ENCODE results near the gene ELOB. TPM values are rescaled to one million over a fixed set of nuclear protein-coding genes. Genes with fewer than 3 reads are reported as not detected.

ELOB gene
- total RNA-seq, 3 donors from 2014 or later = 223 to 320 (median 298) TPM

- Mint-ChIP-seq H3K9me3 (no peaks in the 10 kb centered on the region), H3K36me3 (ENCODE audit: insufficient read depth) (no peaks in the 10 kb centered on the region), H3K27me3 (ENCODE audit: low read depth) (peaks cover 2% of the 10 kb centered on the region), H3K4me1 (ENCODE audit: low read depth) (no peaks in the 10 kb centered on the region), H3K4me3 (no peak overlapping the region)
- ATAC-seq (no peak), DNase-seq (no peak)
Measured at GRCh38 chr16:2743007-2743810, 33.9 kb downstream of the ELOB start.

- Mint-ChIP-seq H3K27me3 (ENCODE audit: low read depth) (peaks cover 2% of the 10 kb centered on the region), H3K9me3 (no peaks in the 10 kb centered on the region), H3K36me3 (ENCODE audit: insufficient read depth) (no peaks in the 10 kb centered on the region), H3K4me1 (ENCODE audit: low read depth) (no peaks in the 10 kb centered on the region), H3K4me3 (no peak overlapping the region)
- DNase-seq (no peak), ATAC-seq (no peak)
Measured at GRCh38 chr16:2742323-2743006, 34.6 kb downstream of the ELOB start.

- ATAC-seq (no peak), DNase-seq (no peak)
- Mint-ChIP-seq H3K36me3 (ENCODE audit: insufficient read depth) (no peaks in the 10 kb centered on the region), H3K9me3 (no peaks in the 10 kb centered on the region), H3K4me3 (no peak overlapping the region), H3K27me3 (ENCODE audit: low read depth) (peaks cover 3% of the 10 kb centered on the region), H3K4me1 (ENCODE audit: low read depth) (no peaks in the 10 kb centered on the region)
Measured at GRCh38 chr16:2741168-2741567, 35.9 kb downstream of the ELOB start.

- Mint-ChIP-seq H3K4me1 (ENCODE audit: low read depth) (no peaks in the 10 kb centered on the region), H3K27me3 (ENCODE audit: low read depth) (peaks cover 3% of the 10 kb centered on the region), H3K9me3 (no peaks in the 10 kb centered on the region), H3K4me3 (no peak overlapping the region), H3K36me3 (ENCODE audit: insufficient read depth) (no peaks in the 10 kb centered on the region)
- no peak for ATAC-seq
- no peak for DNase-seq
Measured at GRCh38 chr16:2740476-2740875, 36.6 kb downstream of the ELOB start.

GRCh38 chr16:2739625-2740430 lies 37.3 kb downstream of the ELOB start:
- Mint-ChIP-seq H3K27me3 (ENCODE audit: low read depth) (peaks cover 3% of the 10 kb centered on the region), H3K4me1 (ENCODE audit: low read depth) (no peaks in the 10 kb centered on the region), H3K9me3 (no peaks in the 10 kb centered on the region), H3K4me3 (no peak overlapping the region), H3K36me3 (ENCODE audit: insufficient read depth) (no peaks in the 10 kb centered on the region)
- DNase-seq (no peak), ATAC-seq (no peak)

- Mint-ChIP-seq H3K27me3 (ENCODE audit: low read depth) (peaks cover 3% of the 10 kb centered on the region), H3K36me3 (ENCODE audit: insufficient read depth) (no peaks in the 10 kb centered on the region), H3K9me3 (no peaks in the 10 kb centered on the region), H3K4me3 (no peak overlapping the region), H3K4me1 (ENCODE audit: low read depth) (no peaks in the 10 kb centered on the region)
- DNase-seq = no peak
- ATAC-seq = no peak
Measured at GRCh38 chr16:2738615-2739014, 38.5 kb downstream of the ELOB start.

GRCh38 chr16:2737895-2738418 lies 39.1 kb downstream of the ELOB start:
- no peak for DNase-seq
- Mint-ChIP-seq H3K4me3 (no peak overlapping the region), H3K36me3 (ENCODE audit: insufficient read depth) (no peaks in the 10 kb centered on the region), H3K9me3 (no peaks in the 10 kb centered on the region), H3K4me1 (ENCODE audit: low read depth) (no peaks in the 10 kb centered on the region), H3K27me3 (ENCODE audit: low read depth) (peaks cover 3% of the 10 kb centered on the region)
- no peak for ATAC-seq

- ATAC-seq (no peak), DNase-seq (no peak)
- Mint-ChIP-seq H3K9me3 (no peaks in the 10 kb centered on the region), H3K36me3 (ENCODE audit: insufficient read depth) (no peaks in the 10 kb centered on the region), H3K4me1 (ENCODE audit: low read depth) (no peaks in the 10 kb centered on the region), H3K27me3 (ENCODE audit: low read depth) (peaks cover 3% of the 10 kb centered on the region), H3K4me3 (no peak overlapping the region)
Measured at GRCh38 chr16:2737238-2737605, 39.9 kb downstream of the ELOB start.

GRCh38 chr16:2736476-2737237 lies 40.4 kb downstream of the ELOB start:
- Mint-ChIP-seq H3K4me3 (no peak overlapping the region), H3K36me3 (ENCODE audit: insufficient read depth) (no peaks in the 10 kb centered on the region), H3K4me1 (ENCODE audit: low read depth) (no peaks in the 10 kb centered on the region), H3K9me3 (no peaks in the 10 kb centered on the region), H3K27me3 (ENCODE audit: low read depth) (peaks cover 3% of the 10 kb centered on the region)
- DNase-seq (no peak), ATAC-seq (no peak)

GRCh38 chr16:2734844-2735515 lies 42.1 kb downstream of the ELOB start:
- H3K4me1 Mint-ChIP-seq (ENCODE audit: low read depth) = no peaks in the 10 kb centered on the region
- no peaks in the 10 kb centered on the region for H3K9me3 Mint-ChIP-seq
- ATAC-seq = no peak
- DNase-seq = no peak
- no peaks in the 10 kb centered on the region for H3K36me3 Mint-ChIP-seq (ENCODE audit: insufficient read depth)
- H3K4me3 Mint-ChIP-seq = no peak overlapping the region
- peaks cover 1% of the 10 kb centered on the region for H3K27me3 Mint-ChIP-seq (ENCODE audit: low read depth)

GRCh38 chr16:2728034-2728433 lies 49.0 kb downstream of the ELOB start:
- ATAC-seq = no peak

GRCh38 chr16:2726923-2727322 lies 50.2 kb downstream of the ELOB start:
- H3K4me1 Mint-ChIP-seq (ENCODE audit: low read depth) = peaks cover 3% of the 10 kb centered on the region
- no peaks in the 10 kb centered on the region for H3K9me3 Mint-ChIP-seq
- H3K4me3 Mint-ChIP-seq = no peak overlapping the region
- H3K36me3 Mint-ChIP-seq (ENCODE audit: insufficient read depth) = no peaks in the 10 kb centered on the region
- DNase-seq (no peak), ATAC-seq (no peak)
- H3K27me3 Mint-ChIP-seq (ENCODE audit: low read depth) = peaks cover 11% of the 10 kb centered on the region

More at GRCh38 chr16:2728034-2728433, 49.0 kb downstream of the ELOB start:
- Mint-ChIP-seq H3K36me3 (ENCODE audit: insufficient read depth) (no peaks in the 10 kb centered on the region), H3K27me3 (ENCODE audit: low read depth) (peaks cover 11% of the 10 kb centered on the region), H3K9me3 (no peaks in the 10 kb centered on the region), H3K4me3 (no peak overlapping the region), H3K4me1 (ENCODE audit: low read depth) (peaks cover 3% of the 10 kb centered on the region)
- DNase-seq = no peak

GRCh38 chr16:2724816-2725348 lies 52.2 kb downstream of the ELOB start:
- Mint-ChIP-seq H3K4me1 (ENCODE audit: low read depth) (peaks cover 3% of the 10 kb centered on the region), H3K36me3 (ENCODE audit: insufficient read depth) (no peaks in the 10 kb centered on the region), H3K4me3 (no peak overlapping the region), H3K27me3 (ENCODE audit: low read depth) (peaks cover 11% of the 10 kb centered on the region), H3K9me3 (no peaks in the 10 kb centered on the region)
- DNase-seq (no peak), ATAC-seq (no peak)
